ENCODE results near the gene RTL10. TPM values are rescaled to one million over a fixed set of nuclear protein-coding genes. Genes with fewer than 3 reads are reported as not detected.

RTL10 gene
- total RNA-seq, 1 experiment from 2014 or later: 21.5 TPM

GRCh38 chr22:19852177-19852781 is 2.4 kb downstream of the RTL10 start:
- TF ChIP-seq ETV6 (CRISPR knock-in tag; IDR thresholded peaks at IDR 0.05) (no peak), ZNF138 (CRISPR knock-in tag; conservative IDR thresholded peaks at IDR 0.05) (no peak), ZNF423 (CRISPR knock-in tag; IDR thresholded peaks at IDR 0.05) (no peak), GRHL2 (CRISPR knock-in tag; IDR thresholded peaks at IDR 0.05; ENCODE audit: insufficient replicate concordance, severe bottlenecking) (no peak)
- DNase-seq (ENCODE audit: low spot score) (no peak), ATAC-seq (no peak)
- H3K27ac Mint-ChIP-seq: no peak overlapping the region
- H3K9me3 Mint-ChIP-seq: peaks cover 8% of the 10 kb centered on the region
- peak overlapping the region; percentile 88 for H3K4me3 Mint-ChIP-seq
- H3K36me3 Mint-ChIP-seq: peaks cover 35% of the 10 kb centered on the region
- H3K27me3 Mint-ChIP-seq (ENCODE audit: low read depth): no peaks in the 10 kb centered on the region
- ChIA-PET CTCF (interaction anchor here (2.0 kb wide), 1 partner anchor 96 kb away, joined by 5 read pairs; no protein-coding TSS in a partner anchor), POLR2A (no interaction called here)
- H3K4me1 Mint-ChIP-seq: peaks cover 26% of the 10 kb centered on the region

GRCh38 chr22:19851291-19852176 is 3.1 kb downstream of the RTL10 start:
- ATAC-seq (no peak), DNase-seq (ENCODE audit: low spot score) (no peak)
- ChIA-PET POLR2A (no interaction called here), CTCF (interaction anchor here (0.7 to 2.0 kb wide), 2 partner anchors 59 to 96 kb away, joined by 3 to 5 read pairs; no protein-coding TSS in a partner anchor)
- Mint-ChIP-seq H3K9me3 (peaks cover 9% of the 10 kb centered on the region), H3K27ac (no peak overlapping the region), H3K27me3 (ENCODE audit: low read depth) (no peaks in the 10 kb centered on the region), H3K4me1 (peaks cover 26% of the 10 kb centered on the region), H3K36me3 (peaks cover 36% of the 10 kb centered on the region), H3K4me3 (peak overlapping the region; percentile 88; the same call in 1 of the 2 replicates)
- TF ChIP-seq GRHL2 (CRISPR knock-in tag; IDR thresholded peaks at IDR 0.05; ENCODE audit: insufficient replicate concordance, severe bottlenecking) (no peak), ERG (CRISPR knock-in tag; IDR thresholded peaks at IDR 0.05) (no peak)
- TF ChIP-seq, protein P1, sequence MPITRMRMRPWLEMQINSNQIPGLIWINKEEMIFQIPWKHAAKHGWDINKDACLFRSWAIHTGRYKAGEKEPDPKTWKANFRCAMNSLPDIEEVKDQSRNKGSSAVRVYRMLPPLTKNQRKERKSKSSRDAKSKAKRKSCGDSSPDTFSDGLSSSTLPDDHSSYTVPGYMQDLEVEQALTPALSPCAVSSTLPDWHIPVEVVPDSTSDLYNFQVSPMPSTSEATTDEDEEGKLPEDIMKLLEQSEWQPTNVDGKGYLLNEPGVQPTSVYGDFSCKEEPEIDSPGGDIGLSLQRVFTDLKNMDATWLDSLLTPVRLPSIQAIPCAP (CRISPR knock-in tag; IDR thresholded peaks at IDR 0.05): no peak

DNA sequence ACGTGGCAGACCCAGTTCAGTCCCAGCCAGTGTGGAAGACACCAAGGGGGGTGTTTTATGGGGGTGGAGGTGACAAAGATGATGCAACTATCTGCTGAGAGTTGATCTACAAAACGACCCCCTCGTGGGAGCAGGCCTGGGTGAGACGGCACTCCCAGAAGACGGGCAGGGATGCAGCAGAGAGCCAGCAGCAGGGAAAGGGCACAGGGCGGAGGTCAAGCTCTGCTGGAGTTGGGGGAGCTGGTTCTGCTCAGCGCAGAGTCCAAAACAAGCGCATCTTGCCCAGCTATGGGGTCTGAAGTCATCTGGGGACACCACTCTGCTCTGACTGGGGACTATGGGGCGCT is 3.9 kb downstream of the RTL10 start:
- Mint-ChIP-seq H3K27ac (no peak overlapping the region), H3K36me3 (peaks cover 36% of the 10 kb centered on the region), H3K27me3 (ENCODE audit: low read depth) (no peaks in the 10 kb centered on the region), H3K4me3 (no peak overlapping the region), H3K4me1 (peaks cover 22% of the 10 kb centered on the region), H3K9me3 (peaks cover 9% of the 10 kb centered on the region)
- ATAC-seq (no peak), DNase-seq (ENCODE audit: low spot score) (no peak)
- POLR2A ChIA-PET: no interaction called here
- CTCF ChIA-PET: interaction anchor here (1.0 to 2.0 kb wide), 3 partner anchors 97 to 120 kb away, joined by 3 to 5 read pairs (median 5); no protein-coding TSS in a partner anchor
- TF ChIP-seq SMAD4 (CRISPR knock-in tag; IDR thresholded peaks at IDR 0.05) (no peak), MXD4 (CRISPR knock-in tag; IDR thresholded peaks at IDR 0.05; ENCODE audit: borderline replicate concordance) (no peak), TEAD4 (CRISPR knock-in tag; IDR thresholded peaks at IDR 0.05) (no peak), NR3C1 (CRISPR knock-in tag; conservative IDR thresholded peaks at IDR 0.05; ENCODE audit: low read depth) (no peak), NR2C2 (CRISPR knock-in tag; IDR thresholded peaks at IDR 0.05) (no peak), ZNF263 (CRISPR knock-in tag; IDR thresholded peaks at IDR 0.05; ENCODE audit: low read depth) (no peak), TCF7 (CRISPR knock-in tag; IDR thresholded peaks at IDR 0.05; ENCODE audit: low read depth) (no peak)
- TF ChIP-seq, protein P2, sequence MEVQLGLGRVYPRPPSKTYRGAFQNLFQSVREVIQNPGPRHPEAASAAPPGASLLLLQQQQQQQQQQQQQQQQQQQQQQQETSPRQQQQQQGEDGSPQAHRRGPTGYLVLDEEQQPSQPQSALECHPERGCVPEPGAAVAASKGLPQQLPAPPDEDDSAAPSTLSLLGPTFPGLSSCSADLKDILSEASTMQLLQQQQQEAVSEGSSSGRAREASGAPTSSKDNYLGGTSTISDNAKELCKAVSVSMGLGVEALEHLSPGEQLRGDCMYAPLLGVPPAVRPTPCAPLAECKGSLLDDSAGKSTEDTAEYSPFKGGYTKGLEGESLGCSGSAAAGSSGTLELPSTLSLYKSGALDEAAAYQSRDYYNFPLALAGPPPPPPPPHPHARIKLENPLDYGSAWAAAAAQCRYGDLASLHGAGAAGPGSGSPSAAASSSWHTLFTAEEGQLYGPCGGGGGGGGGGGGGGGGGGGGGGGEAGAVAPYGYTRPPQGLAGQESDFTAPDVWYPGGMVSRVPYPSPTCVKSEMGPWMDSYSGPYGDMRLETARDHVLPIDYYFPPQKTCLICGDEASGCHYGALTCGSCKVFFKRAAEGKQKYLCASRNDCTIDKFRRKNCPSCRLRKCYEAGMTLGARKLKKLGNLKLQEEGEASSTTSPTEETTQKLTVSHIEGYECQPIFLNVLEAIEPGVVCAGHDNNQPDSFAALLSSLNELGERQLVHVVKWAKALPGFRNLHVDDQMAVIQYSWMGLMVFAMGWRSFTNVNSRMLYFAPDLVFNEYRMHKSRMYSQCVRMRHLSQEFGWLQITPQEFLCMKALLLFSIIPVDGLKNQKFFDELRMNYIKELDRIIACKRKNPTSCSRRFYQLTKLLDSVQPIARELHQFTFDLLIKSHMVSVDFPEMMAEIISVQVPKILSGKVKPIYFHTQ (CRISPR knock-in tag; IDR thresholded peaks at IDR 0.05): no peak
